Gastrocnemius medialis (tissue), 4 donors: Measurements from ENCODE around the gene COL25A1. TPM values are rescaled to one million over a fixed set of nuclear protein-coding genes. Genes with fewer than 3 reads are reported as not detected.

Experiments used
- ATAC-seq, 2 donors: fragments of 150-250 bp; one replicate each; pipeline ENCODE4 v1.9.1; 2016
- DNase-seq, 2 donors: peaks; one replicate each; pipeline ENCODE4 v3.0.0-alpha.2; 2019
- H3K27ac ChIP-seq, 4 donors: fragments of 200-600 bp; sonication (generic); 1 replicate in 1 of 4; 2 replicates in 3 of 4; pipeline ENCODE4 v1.5.1; 2016 to 2018; ENCODE audit warnings: mild to moderate bottlenecking in 2 of 4, moderate library complexity in 1 of 4
- H3K27me3 ChIP-seq, 3 donors: fragments of 200-600 bp; sonication (generic) in 2 of 3; 1 replicate in 1 of 3; 2 replicates in 2 of 3; pipeline versions ENCODE4 v1.5.1 to v1.6.0; 2016 to 2019; ENCODE audit warnings: mild to moderate bottlenecking in 1 of 3, moderate library complexity in 1 of 3
- H3K36me3 ChIP-seq, 2 donors: fragments of 200-600 bp; sonication (generic) in 1 of 2; one replicate each; pipeline ENCODE4 v1.5.1; 2017 to 2018
- H3K4me1 ChIP-seq, 2 donors: fragments of 200-600 bp; sonication (generic) in 1 of 2; one replicate each; pipeline ENCODE4 v1.5.1; 2016 to 2017; ENCODE audit warnings: mild to moderate bottlenecking in 2 of 2
- H3K4me3 ChIP-seq, 4 donors: fragments of 200-600 bp; sonication (generic) in 3 of 4; 1 replicate in 1 of 4; 2 replicates in 3 of 4; pipeline ENCODE4 v1.5.1; 2016 to 2019; ENCODE audit warnings: mild to moderate bottlenecking in 2 of 4
- H3K9me3 ChIP-seq, 3 donors: fragments of 200-600 bp; sonication (generic) in 2 of 3; 1 replicate in 1 of 3; 2 replicates in 2 of 3; pipeline ENCODE4 v1.5.1; 2016 to 2019
- CTCF ChIP-seq, 5 experiments: fragments of 450-650 bp in 3 of 5; fragments of 200-600 bp in 2 of 5; sonication (generic) in 2 of 5; IDR thresholded peaks in 4 of 5; conservative IDR thresholded peaks in 1 of 5; 1 replicate in 4 of 5; 2 replicates in 1 of 5; pipeline ENCODE4 v1.5.1; 2016 to 2019; ENCODE audit warnings: antibody characterized with exemption in 5 of 5, mild to moderate bottlenecking in 3 of 5, moderate library complexity in 3 of 5
- POLR2A ChIP-seq, 2 donors: fragments of 450-650 bp; IDR thresholded peaks; one replicate each; pipeline ENCODE4 v1.6.1; 2017; ENCODE audit warnings: antibody characterized with exemption in 2 of 2, mild to moderate bottlenecking in 2 of 2, moderate library complexity in 2 of 2
- in situ Hi-C, 4 donors: fragments of 200-750 bp; cut with MboI; loops; one replicate each; pipeline versions ENCODE4 v1.15.0 to v1.8.0; 2017; ENCODE audit warnings: low sequenced_read_pairs in 4 of 4
- intact Hi-C: fragments of 100-400 bp; cut with DNase I; formaldehyde crosslinking; loops from one replicate; pipeline ENCODE4 v1.15.1; 2023; ENCODE audit warnings: low total_unique reads
- total RNA-seq, 4 donors: library from RNA; depleted of rRNA; stranded (reverse); fragments of >200 nt; gene quantifications; one replicate each; pipeline versions ENCODE4 v1.1.0 to v1.2.3, GENCODE V29; 2016

The COL25A1 gene
- total RNA-seq, 4 donors from 2014 or later: 0.27 to 2.0 (median 0.85) TPM; not detected in 1

DNA sequence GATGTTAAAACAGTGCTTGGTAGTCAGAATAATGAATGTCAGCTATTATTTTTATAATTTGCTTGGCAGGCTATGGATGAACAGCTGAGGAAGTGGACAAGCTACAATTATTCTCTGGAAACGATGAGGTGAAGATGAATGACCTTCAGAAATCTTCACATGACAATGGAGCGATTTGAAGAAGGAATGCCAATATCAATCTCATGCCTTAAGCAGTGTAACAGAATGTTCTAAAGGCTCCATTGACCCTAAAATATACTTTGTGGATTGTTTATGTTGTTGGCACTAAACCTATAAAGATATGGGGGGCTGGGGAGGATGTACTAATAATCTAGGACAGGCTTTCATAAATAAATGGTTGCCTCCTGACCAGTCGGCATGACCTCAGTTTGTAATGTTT, 36.2 kb downstream of the COL25A1 start:
- ATAC-seq (no peak), DNase-seq (no peak)
- intact Hi-C loops (no loop called here), in situ Hi-C loops (no loop called here)
- Histone ChIP-seq H3K27me3 (no peaks in the 10 kb centered on the region), H3K27ac (no peak overlapping the region), H3K36me3 (no peaks in the 10 kb centered on the region), H3K9me3 (no peaks in the 10 kb centered on the region), H3K4me1 (no peaks in the 10 kb centered on the region), H3K4me3 (no peak overlapping the region)
- TF ChIP-seq POLR2A (IDR thresholded peaks at IDR 0.05): no peak
- no peak for TF ChIP-seq CTCF (IDR thresholded peaks at IDR 0.05 in 4 of 5, conservative IDR thresholded peaks at IDR 0.05 in 1 of 5)

DNA sequence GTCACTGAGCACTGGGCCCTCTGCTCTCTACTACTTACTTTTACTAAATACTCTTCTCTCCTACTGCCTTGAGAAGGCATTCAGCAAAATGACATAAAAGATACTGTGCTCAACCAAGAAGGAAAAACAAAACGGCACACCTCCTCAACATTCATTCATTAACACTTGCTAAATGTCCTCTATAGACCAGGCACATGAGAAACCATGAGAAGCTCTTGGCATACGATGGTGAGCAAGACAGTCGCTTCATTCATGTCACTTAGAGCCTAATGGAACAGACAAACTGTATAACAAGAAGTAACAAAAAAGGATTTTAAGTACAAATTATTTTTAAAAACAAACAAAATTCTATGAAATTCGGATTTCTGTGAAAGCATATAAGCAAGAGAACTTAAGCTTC, 38.7 kb downstream of the COL25A1 start:
- Histone ChIP-seq H3K36me3 (no peaks in the 10 kb centered on the region), H3K4me1 (no peaks in the 10 kb centered on the region), H3K27ac (no peak overlapping the region), H3K9me3 (no peaks in the 10 kb centered on the region), H3K27me3 (no peaks in the 10 kb centered on the region), H3K4me3 (no peak overlapping the region)
- DNase-seq (no peak), ATAC-seq (no peak)
- intact Hi-C loops: no loop called here
- TF ChIP-seq POLR2A (IDR thresholded peaks at IDR 0.05): no peak
- TF ChIP-seq CTCF (IDR thresholded peaks at IDR 0.05 in 4 of 5, conservative IDR thresholded peaks at IDR 0.05 in 1 of 5): no peak
- in situ Hi-C loops: no loop called here

DNA sequence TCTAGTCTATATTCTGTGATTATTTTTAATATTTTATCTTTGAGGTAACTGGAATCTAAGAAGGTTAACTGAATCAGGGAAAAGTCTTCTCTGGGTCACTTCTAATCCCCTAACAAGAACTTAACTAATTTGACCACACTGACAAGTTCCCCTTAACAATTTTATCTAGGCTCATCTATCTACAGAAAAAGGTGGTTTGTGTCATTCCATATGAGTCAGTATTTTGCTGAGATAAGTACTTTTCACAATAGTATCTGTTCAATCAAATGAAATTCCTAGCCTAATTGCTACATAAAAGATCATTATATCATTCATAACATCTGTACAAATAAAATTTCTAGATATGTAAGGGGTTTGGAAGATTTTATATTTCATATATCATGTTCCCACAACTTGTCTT, 45.6 kb downstream of the COL25A1 start:
- no peak overlapping the region for H3K4me3 ChIP-seq
- no peak for DNase-seq
- no peaks in the 10 kb centered on the region for H3K9me3 ChIP-seq
- intact Hi-C loops: no loop called here
- no peaks in the 10 kb centered on the region for H3K36me3 ChIP-seq
- H3K27me3 ChIP-seq: no peaks in the 10 kb centered on the region
- TF ChIP-seq POLR2A (IDR thresholded peaks at IDR 0.05): no peak
- no peak for TF ChIP-seq CTCF (IDR thresholded peaks at IDR 0.05 in 4 of 5, conservative IDR thresholded peaks at IDR 0.05 in 1 of 5)
- no peaks in the 10 kb centered on the region for H3K4me1 ChIP-seq
- in situ Hi-C loops: no loop called here
- no peak overlapping the region for H3K27ac ChIP-seq
- no peak for ATAC-seq

- TF ChIP-seq POLR2A (IDR thresholded peaks at IDR 0.05): no peak
- TF ChIP-seq CTCF (IDR thresholded peaks at IDR 0.05 in 4 of 5, conservative IDR thresholded peaks at IDR 0.05 in 1 of 5): no peak
- DNase-seq: no peak
- Histone ChIP-seq H3K27ac (no peak overlapping the region), H3K27me3 (no peaks in the 10 kb centered on the region), H3K4me3 (no peak overlapping the region), H3K9me3 (no peaks in the 10 kb centered on the region), H3K36me3 (no peaks in the 10 kb centered on the region), H3K4me1 (no peaks in the 10 kb centered on the region)
- in situ Hi-C loops (no loop called here), intact Hi-C loops (no loop called here)
- no peak for ATAC-seq
Measured at GRCh38 chr4:109254845-109255244, 47.6 kb downstream of the COL25A1 start.

- intact Hi-C loops (no loop called here), in situ Hi-C loops (no loop called here)
- ATAC-seq: no peak
- Histone ChIP-seq H3K9me3 (no peaks in the 10 kb centered on the region), H3K36me3 (no peaks in the 10 kb centered on the region), H3K27me3 (no peaks in the 10 kb centered on the region), H3K4me1 (no peaks in the 10 kb centered on the region), H3K27ac (no peak overlapping the region), H3K4me3 (no peak overlapping the region)
- DNase-seq: no peak
- TF ChIP-seq POLR2A (IDR thresholded peaks at IDR 0.05) (no peak), CTCF (IDR thresholded peaks at IDR 0.05 in 4 of 5, conservative IDR thresholded peaks at IDR 0.05 in 1 of 5) (no peak)
Measured at GRCh38 chr4:109251396-109251795, 51.1 kb downstream of the COL25A1 start.
